Loucy (cell line): ENCODE measurements around the gene GPR35.

Experiments
- CTCF ChIP-seq: fragments of 200-600 bp; sonication (generic); conservative IDR thresholded peaks from 2 replicates; pipeline ENCODE4 v1.5.1; 2014; ENCODE audit warnings: mild to moderate bottlenecking, antibody characterized with exemption, low read length
- EZH2phosphoT487 ChIP-seq: fragments of 200-600 bp; IDR thresholded peaks from 2 replicates; pipeline ENCODE4 v1.6.1; 2018; ENCODE audit warnings: antibody characterized with exemption, mild to moderate bottlenecking, moderate library complexity, borderline replicate concordance

DNA sequence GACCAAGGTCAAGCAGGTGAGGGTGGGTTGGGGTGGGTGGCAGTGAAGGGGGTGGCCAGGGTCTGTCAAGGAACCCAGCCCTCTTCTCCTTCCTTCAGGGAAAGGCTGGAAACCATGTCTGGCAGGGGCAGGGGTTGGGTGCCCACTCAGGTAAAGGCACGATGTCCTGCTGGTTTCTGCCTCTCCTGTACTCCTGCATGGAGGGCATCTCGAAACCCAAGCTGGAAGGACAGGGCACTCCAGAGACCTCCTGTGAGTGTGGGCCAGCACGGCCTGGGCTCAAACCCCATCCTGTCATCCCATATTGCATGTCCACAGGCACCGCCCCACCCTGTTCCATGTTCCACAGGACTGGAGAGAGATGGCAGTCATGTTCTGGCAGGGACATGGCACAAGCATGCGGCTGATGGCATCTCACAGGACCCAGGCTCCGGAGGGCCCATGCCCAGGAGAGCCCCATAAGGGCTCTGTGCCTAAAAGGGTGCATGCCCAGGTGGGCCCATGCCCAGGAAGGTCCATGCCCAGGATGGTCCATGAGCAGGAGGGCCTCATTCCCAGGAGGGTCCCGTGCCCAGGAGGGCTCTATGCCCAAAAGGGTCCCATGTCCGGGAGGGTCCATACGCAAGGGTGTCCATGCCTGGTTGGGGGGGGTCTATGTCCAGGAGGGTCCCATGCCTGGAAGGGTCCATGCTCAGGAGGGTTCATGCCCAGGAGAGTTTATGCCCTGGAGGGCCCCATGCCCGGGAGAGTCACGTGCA, 6.4 kb downstream of the GPR35 start:
- no peak for TF ChIP-seq CTCF
- TF ChIP-seq EZH2phosphoT487: no peak
